HEK293 (cell line): Measurements from ENCODE around the gene PIP4K2B.

Experiments
- GLI4 ChIP-seq: fragments of 450-650 bp; formaldehyde crosslinking; IDR thresholded peaks from 2 replicates; pipeline ENCODE4 v1.5.1; 2016; ENCODE audit warnings: missing biosample characterization, missing genetic modification characterization
- KLF7 ChIP-seq: fragments of 450-650 bp; formaldehyde crosslinking; IDR thresholded peaks from 2 replicates; pipeline ENCODE4 v1.5.1; 2016; ENCODE audit warnings: missing biosample characterization, missing genetic modification characterization, borderline replicate concordance
- KLF9 ChIP-seq: fragments of 450-650 bp; formaldehyde crosslinking; IDR thresholded peaks from 2 replicates; pipeline ENCODE4 v1.5.1; 2016; ENCODE audit warnings: missing biosample characterization, missing genetic modification characterization, low read depth
- OSR2 ChIP-seq: fragments of 450-650 bp; formaldehyde crosslinking; IDR thresholded peaks from 2 replicates; pipeline ENCODE4 v1.5.1; 2016; ENCODE audit warnings: missing biosample characterization, missing genetic modification characterization
- OVOL3 ChIP-seq: fragments of 450-650 bp; formaldehyde crosslinking; IDR thresholded peaks from 2 replicates; pipeline ENCODE4 v1.5.1; 2016; ENCODE audit warnings: missing biosample characterization, missing genetic modification characterization
- REPIN1 ChIP-seq: fragments of 450-650 bp; formaldehyde crosslinking; IDR thresholded peaks from 2 replicates; pipeline ENCODE4 v1.5.1; 2017; ENCODE audit warnings: missing biosample characterization, missing genetic modification characterization, low read depth
- ZNF10 ChIP-seq: fragments of 450-650 bp; formaldehyde crosslinking; IDR thresholded peaks from 2 replicates; pipeline ENCODE4 v1.5.1; 2017; ENCODE audit warnings: missing biosample characterization, missing genetic modification characterization
- ZNF132 ChIP-seq: fragments of 450-650 bp; formaldehyde crosslinking; IDR thresholded peaks from 2 replicates; pipeline ENCODE4 v1.5.1; 2017; ENCODE audit warnings: missing biosample characterization, missing genetic modification characterization, borderline replicate concordance
- ZNF169 ChIP-seq: fragments of 450-650 bp; formaldehyde crosslinking; IDR thresholded peaks from 2 replicates; pipeline ENCODE4 v1.5.1; 2016; ENCODE audit warnings: missing biosample characterization, missing genetic modification characterization
- ZNF266 ChIP-seq: fragments of 450-650 bp; formaldehyde crosslinking; IDR thresholded peaks from 2 replicates; pipeline ENCODE4 v1.5.1; 2016; ENCODE audit warnings: missing biosample characterization, missing genetic modification characterization, low read depth
- ZNF350 ChIP-seq: fragments of 450-650 bp; formaldehyde crosslinking; IDR thresholded peaks from 2 replicates; pipeline ENCODE4 v1.5.0; 2017; ENCODE audit warnings: missing biosample characterization, mild to moderate bottlenecking, missing genetic modification characterization
- ZNF473 ChIP-seq: fragments of 450-650 bp; formaldehyde crosslinking; IDR thresholded peaks from 2 replicates; pipeline ENCODE4 v1.5.1; 2017; ENCODE audit warnings: missing biosample characterization, missing genetic modification characterization
- ZNF529 ChIP-seq: fragments of 450-650 bp; formaldehyde crosslinking; IDR thresholded peaks from 2 replicates; pipeline ENCODE4 v1.5.1; 2017; ENCODE audit warnings: missing genetic modification characterization, missing biosample characterization; ENCODE audit not compliant: insufficient replicate concordance
- ZNF530 ChIP-seq: fragments of 450-650 bp; formaldehyde crosslinking; IDR thresholded peaks from 2 replicates; pipeline ENCODE4 v1.5.1; 2016; ENCODE audit warnings: low read depth, missing biosample characterization, missing genetic modification characterization
- ZNF560 ChIP-seq: fragments of 450-650 bp; formaldehyde crosslinking; IDR thresholded peaks from 2 replicates; pipeline ENCODE4 v1.5.1; 2017; ENCODE audit warnings: missing biosample characterization, missing genetic modification characterization, borderline replicate concordance
- ZNF610 ChIP-seq: fragments of 450-650 bp; formaldehyde crosslinking; IDR thresholded peaks from 2 replicates; pipeline ENCODE4 v1.5.1; 2016; ENCODE audit warnings: missing biosample characterization, missing genetic modification characterization, borderline replicate concordance
- ZNF654 ChIP-seq: fragments of 450-650 bp; formaldehyde crosslinking; IDR thresholded peaks from 2 replicates; pipeline ENCODE4 v1.5.1; 2016; ENCODE audit warnings: low read depth, missing biosample characterization, missing genetic modification characterization
- ZNF777 ChIP-seq: fragments of 450-650 bp; formaldehyde crosslinking; IDR thresholded peaks from 2 replicates; pipeline ENCODE4 v1.5.1; 2017; ENCODE audit warnings: missing biosample characterization, missing genetic modification characterization, borderline replicate concordance
- ZNF843 ChIP-seq: fragments of 450-650 bp; formaldehyde crosslinking; IDR thresholded peaks from 2 replicates; pipeline ENCODE4 v1.5.1; 2016; ENCODE audit warnings: missing biosample characterization, missing genetic modification characterization
- TF ChIP-seq, protein P1 (sequence below): fragments of 450-650 bp; formaldehyde crosslinking; IDR thresholded peaks from 2 replicates; pipeline ENCODE4 v1.5.1; 2016; ENCODE audit warnings: missing biosample characterization, missing genetic modification characterization
- TF ChIP-seq, protein P2 (sequence below): fragments of 450-650 bp; formaldehyde crosslinking; IDR thresholded peaks from 2 replicates; pipeline ENCODE4 v1.5.1; 2016; ENCODE audit warnings: missing biosample characterization, missing genetic modification characterization
- TF ChIP-seq, protein P3 (sequence below): fragments of 450-650 bp; formaldehyde crosslinking; IDR thresholded peaks from 2 replicates; pipeline ENCODE4 v1.5.1; 2017; ENCODE audit warnings: missing biosample characterization, missing genetic modification characterization
- TF ChIP-seq, protein P4 (sequence below): fragments of 450-650 bp; formaldehyde crosslinking; IDR thresholded peaks from 2 replicates; pipeline ENCODE4 v1.5.1; 2016; ENCODE audit warnings: missing biosample characterization, missing genetic modification characterization
- TF ChIP-seq, protein P5 (sequence below): IDR thresholded peaks from 2 replicates; pipeline ENCODE4 v1.6.1; 2011; ENCODE audit warnings: mild to moderate bottlenecking, low read depth, low read length, borderline replicate concordance
- TF ChIP-seq, protein P6 (sequence below): fragments of 450-650 bp; IDR thresholded peaks from 2 replicates; pipeline ENCODE4 v1.5.1; 2018; ENCODE audit warnings: missing biosample characterization, mild to moderate bottlenecking, missing genetic modification characterization
- TF ChIP-seq, protein P7 (sequence below): fragments of 450-650 bp; formaldehyde crosslinking; IDR thresholded peaks from 2 replicates; pipeline ENCODE4 v1.5.1; 2016; ENCODE audit warnings: missing biosample characterization, missing genetic modification characterization
- TF ChIP-seq, protein P8 (sequence below): fragments of 450-650 bp; formaldehyde crosslinking; IDR thresholded peaks from 2 replicates; pipeline ENCODE4 v1.5.1; 2016; ENCODE audit warnings: missing biosample characterization, missing genetic modification characterization

The PIP4K2B gene

DNA sequence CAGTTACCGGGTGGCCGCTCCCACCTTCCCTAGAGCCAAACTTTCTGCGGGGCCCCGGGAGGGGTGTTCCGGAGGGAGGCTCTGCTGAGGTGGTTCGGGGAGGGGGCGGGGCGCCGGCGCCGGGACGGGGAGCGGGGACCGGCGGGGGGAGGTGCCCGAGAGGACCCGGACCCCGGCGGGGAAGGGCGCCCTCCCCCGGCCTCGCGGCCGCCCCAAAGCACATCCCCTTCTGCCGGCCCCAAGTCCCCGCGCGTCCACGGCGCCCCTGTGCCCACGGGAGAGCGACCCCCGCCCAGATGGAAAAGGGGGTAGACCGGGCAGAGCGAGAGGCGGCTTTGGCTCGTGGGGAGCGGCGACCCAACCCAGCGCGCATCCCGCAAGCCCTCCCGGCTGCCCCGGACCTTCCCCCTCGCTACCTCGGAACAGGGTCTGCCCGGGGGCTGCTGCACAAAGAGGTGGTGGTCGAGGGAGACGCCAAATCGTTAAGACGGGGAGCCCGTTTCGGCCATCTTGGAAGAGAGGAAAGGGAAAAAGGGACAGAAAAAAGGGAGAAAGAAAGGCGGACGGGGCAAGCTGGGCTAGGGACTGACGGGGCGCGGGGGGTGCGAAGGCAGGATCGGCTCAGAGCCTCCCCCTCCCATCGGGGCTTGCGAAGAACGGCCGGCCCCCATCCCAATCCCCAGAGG, 51.8 kb downstream of the PIP4K2B start (continued):
- TF ChIP-seq ZNF530 (no peak), ZNF266 (tag by site-specific recombination) (no peak), ZNF777 (no peak), KLF7 (no peak), ZNF610 (tag by site-specific recombination) (peak; percentile 50; the same call in 1 of the 2 replicates), ZNF169 (tag by site-specific recombination) (no peak), ZNF529 (tag by site-specific recombination) (no peak), ZNF132 (tag by site-specific recombination) (no peak), ZNF350 (tag by site-specific recombination) (no peak), ZNF560 (no peak), KLF9 (peak; percentile 54; the same call in 1 of the 2 replicates), OVOL3 (tag by site-specific recombination) (no peak), OSR2 (tag by site-specific recombination) (no peak), REPIN1 (tag by site-specific recombination) (no peak), ZNF10 (tag by site-specific recombination) (no peak), ZNF843 (no peak), ZNF473 (tag by site-specific recombination) (no peak), GLI4 (tag by site-specific recombination) (no peak), ZNF654 (tag by site-specific recombination) (no peak)
- TF ChIP-seq, protein P1, sequence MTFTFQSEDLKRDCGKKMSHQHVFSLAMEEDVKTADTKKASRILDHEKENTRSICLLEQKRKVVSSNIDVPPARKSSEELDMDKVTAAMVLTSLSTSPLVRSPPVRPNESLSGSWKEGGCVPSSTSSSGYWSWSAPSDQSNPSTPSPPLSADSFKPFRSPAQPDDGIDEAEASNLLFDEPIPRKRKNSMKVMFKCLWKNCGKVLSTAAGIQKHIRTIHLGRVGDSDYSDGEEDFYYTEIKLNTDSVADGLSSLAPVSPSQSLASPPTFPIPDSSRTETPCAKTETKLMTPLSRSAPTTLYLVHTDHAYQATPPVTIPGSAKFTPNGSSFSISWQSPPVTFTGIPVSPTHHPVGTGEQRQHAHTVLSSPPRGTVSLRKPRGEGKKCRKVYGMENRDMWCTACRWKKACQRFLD (tag by site-specific recombination): no peak
- TF ChIP-seq, protein P2, sequence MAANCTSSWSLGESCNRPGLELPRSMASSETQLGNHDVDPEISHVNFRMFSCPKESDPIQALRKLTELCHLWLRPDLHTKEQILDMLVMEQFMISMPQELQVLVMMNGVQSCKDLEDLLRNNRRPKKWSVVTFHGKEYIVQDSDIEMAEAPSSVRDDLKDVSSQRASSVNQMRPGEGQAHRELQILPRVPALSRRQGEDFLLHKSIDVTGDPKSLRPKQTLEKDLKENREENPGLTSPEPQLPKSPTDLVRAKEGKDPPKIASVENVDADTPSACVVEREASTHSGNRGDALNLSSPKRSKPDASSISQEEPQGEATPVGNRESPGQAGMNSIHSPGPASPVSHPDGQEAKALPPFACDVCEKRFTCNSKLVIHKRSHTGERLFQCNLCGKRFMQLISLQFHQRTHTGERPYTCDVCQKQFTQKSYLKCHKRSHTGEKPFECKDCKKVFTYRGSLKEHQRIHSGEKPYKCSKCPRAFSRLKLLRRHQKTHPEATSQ: no peak
- TF ChIP-seq, protein P3, sequence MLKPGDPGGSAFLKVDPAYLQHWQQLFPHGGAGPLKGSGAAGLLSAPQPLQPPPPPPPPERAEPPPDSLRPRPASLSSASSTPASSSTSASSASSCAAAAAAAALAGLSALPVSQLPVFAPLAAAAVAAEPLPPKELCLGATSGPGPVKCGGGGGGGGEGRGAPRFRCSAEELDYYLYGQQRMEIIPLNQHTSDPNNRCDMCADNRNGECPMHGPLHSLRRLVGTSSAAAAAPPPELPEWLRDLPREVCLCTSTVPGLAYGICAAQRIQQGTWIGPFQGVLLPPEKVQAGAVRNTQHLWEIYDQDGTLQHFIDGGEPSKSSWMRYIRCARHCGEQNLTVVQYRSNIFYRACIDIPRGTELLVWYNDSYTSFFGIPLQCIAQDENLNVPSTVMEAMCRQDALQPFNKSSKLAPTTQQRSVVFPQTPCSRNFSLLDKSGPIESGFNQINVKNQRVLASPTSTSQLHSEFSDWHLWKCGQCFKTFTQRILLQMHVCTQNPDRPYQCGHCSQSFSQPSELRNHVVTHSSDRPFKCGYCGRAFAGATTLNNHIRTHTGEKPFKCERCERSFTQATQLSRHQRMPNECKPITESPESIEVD (tag by site-specific recombination): no peak
- TF ChIP-seq, protein P4, sequence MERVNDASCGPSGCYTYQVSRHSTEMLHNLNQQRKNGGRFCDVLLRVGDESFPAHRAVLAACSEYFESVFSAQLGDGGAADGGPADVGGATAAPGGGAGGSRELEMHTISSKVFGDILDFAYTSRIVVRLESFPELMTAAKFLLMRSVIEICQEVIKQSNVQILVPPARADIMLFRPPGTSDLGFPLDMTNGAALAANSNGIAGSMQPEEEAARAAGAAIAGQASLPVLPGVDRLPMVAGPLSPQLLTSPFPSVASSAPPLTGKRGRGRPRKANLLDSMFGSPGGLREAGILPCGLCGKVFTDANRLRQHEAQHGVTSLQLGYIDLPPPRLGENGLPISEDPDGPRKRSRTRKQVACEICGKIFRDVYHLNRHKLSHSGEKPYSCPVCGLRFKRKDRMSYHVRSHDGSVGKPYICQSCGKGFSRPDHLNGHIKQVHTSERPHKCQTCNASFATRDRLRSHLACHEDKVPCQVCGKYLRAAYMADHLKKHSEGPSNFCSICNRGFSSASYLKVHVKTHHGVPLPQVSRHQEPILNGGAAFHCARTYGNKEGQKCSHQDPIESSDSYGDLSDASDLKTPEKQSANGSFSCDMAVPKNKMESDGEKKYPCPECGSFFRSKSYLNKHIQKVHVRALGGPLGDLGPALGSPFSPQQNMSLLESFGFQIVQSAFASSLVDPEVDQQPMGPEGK (tag by site-specific recombination): peak; percentile 55
- TF ChIP-seq, protein P5, sequence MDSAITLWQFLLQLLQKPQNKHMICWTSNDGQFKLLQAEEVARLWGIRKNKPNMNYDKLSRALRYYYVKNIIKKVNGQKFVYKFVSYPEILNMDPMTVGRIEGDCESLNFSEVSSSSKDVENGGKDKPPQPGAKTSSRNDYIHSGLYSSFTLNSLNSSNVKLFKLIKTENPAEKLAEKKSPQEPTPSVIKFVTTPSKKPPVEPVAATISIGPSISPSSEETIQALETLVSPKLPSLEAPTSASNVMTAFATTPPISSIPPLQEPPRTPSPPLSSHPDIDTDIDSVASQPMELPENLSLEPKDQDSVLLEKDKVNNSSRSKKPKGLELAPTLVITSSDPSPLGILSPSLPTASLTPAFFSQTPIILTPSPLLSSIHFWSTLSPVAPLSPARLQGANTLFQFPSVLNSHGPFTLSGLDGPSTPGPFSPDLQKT: no peak
- TF ChIP-seq, protein P6, sequence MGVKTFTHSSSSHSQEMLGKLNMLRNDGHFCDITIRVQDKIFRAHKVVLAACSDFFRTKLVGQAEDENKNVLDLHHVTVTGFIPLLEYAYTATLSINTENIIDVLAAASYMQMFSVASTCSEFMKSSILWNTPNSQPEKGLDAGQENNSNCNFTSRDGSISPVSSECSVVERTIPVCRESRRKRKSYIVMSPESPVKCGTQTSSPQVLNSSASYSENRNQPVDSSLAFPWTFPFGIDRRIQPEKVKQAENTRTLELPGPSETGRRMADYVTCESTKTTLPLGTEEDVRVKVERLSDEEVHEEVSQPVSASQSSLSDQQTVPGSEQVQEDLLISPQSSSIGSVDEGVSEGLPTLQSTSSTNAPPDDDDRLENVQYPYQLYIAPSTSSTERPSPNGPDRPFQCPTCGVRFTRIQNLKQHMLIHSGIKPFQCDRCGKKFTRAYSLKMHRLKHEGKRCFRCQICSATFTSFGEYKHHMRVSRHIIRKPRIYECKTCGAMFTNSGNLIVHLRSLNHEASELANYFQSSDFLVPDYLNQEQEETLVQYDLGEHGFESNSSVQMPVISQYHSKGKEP (tag by site-specific recombination): no peak
- TF ChIP-seq, protein P7, sequence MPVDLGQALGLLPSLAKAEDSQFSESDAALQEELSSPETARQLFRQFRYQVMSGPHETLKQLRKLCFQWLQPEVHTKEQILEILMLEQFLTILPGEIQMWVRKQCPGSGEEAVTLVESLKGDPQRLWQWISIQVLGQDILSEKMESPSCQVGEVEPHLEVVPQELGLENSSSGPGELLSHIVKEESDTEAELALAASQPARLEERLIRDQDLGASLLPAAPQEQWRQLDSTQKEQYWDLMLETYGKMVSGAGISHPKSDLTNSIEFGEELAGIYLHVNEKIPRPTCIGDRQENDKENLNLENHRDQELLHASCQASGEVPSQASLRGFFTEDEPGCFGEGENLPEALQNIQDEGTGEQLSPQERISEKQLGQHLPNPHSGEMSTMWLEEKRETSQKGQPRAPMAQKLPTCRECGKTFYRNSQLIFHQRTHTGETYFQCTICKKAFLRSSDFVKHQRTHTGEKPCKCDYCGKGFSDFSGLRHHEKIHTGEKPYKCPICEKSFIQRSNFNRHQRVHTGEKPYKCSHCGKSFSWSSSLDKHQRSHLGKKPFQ (tag by site-specific recombination): no peak
- TF ChIP-seq, protein P8, sequence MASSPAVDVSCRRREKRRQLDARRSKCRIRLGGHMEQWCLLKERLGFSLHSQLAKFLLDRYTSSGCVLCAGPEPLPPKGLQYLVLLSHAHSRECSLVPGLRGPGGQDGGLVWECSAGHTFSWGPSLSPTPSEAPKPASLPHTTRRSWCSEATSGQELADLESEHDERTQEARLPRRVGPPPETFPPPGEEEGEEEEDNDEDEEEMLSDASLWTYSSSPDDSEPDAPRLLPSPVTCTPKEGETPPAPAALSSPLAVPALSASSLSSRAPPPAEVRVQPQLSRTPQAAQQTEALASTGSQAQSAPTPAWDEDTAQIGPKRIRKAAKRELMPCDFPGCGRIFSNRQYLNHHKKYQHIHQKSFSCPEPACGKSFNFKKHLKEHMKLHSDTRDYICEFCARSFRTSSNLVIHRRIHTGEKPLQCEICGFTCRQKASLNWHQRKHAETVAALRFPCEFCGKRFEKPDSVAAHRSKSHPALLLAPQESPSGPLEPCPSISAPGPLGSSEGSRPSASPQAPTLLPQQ (tag by site-specific recombination): no peak
